Middle frontal gyrus (tissue), 1 donor: Measurements from ENCODE around the gene PRICKLE1.

ENCODE experiments used
- DNase-seq: peaks from one replicate; pipeline ENCODE4 v3.0.0-alpha.2; 2015; ENCODE audit warnings: low spot score; ENCODE audit errors: extremely low spot score

PRICKLE1 gene

GRCh38 chr12:42495244-42495643 lies 94.3 kb downstream of the PRICKLE1 start:
- DNase-seq = no peak

- DNase-seq = no peak
These were observed 97.3 kb downstream of the PRICKLE1 start for GRCh38 chr12:42492267-42492666.

GRCh38 chr12:42490261-42490842 lies 99.2 kb downstream of the PRICKLE1 start:
- DNase-seq = no peak

GRCh38 chr12:42486407-42486806 lies 103.1 kb downstream of the PRICKLE1 start:
- no peak for DNase-seq

GRCh38 chr12:42485823-42486222 lies 103.7 kb downstream of the PRICKLE1 start:
- DNase-seq = no peak

- no peak for DNase-seq
These were observed 104.5 kb downstream of the PRICKLE1 start for GRCh38 chr12:42484996-42485395.

- no peak for DNase-seq
These were observed 106.1 kb downstream of the PRICKLE1 start for GRCh38 chr12:42483521-42483790.

- no peak for DNase-seq
These were observed 106.6 kb downstream of the PRICKLE1 start for GRCh38 chr12:42482748-42483520.

GRCh38 chr12:42482041-42482747 lies 107.4 kb downstream of the PRICKLE1 start:
- DNase-seq = no peak

GRCh38 chr12:42481368-42481767 lies 108.2 kb downstream of the PRICKLE1 start:
- DNase-seq = no peak

GRCh38 chr12:42477941-42478340 lies 111.6 kb downstream of the PRICKLE1 start:
- DNase-seq = no peak

GRCh38 chr12:42475106-42475505 lies 114.4 kb downstream of the PRICKLE1 start:
- no peak for DNase-seq

GRCh38 chr12:42474391-42474790 lies 115.2 kb downstream of the PRICKLE1 start:
- no peak for DNase-seq

GRCh38 chr12:42473561-42473960 lies 116.0 kb downstream of the PRICKLE1 start:
- DNase-seq = no peak

- DNase-seq = no peak
These were observed 116.4 kb downstream of the PRICKLE1 start for GRCh38 chr12:42473130-42473529.

GRCh38 chr12:42472376-42472775 lies 117.2 kb downstream of the PRICKLE1 start:
- no peak for DNase-seq

- no peak for DNase-seq
These were observed 120.0 kb downstream of the PRICKLE1 start for GRCh38 chr12:42469355-42470175.

GRCh38 chr12:42468921-42469320 lies 120.6 kb downstream of the PRICKLE1 start:
- DNase-seq = no peak

- DNase-seq = no peak
These were observed 121.2 kb downstream of the PRICKLE1 start for GRCh38 chr12:42468341-42468821.

GRCh38 chr12:42463671-42464070 lies 125.9 kb downstream of the PRICKLE1 start:
- DNase-seq = no peak

GRCh38 chr12:42462486-42462885 lies 127.1 kb downstream of the PRICKLE1 start:
- DNase-seq = no peak
